Measurements from ENCODE around the gene MINAR2.

- TF ChIP-seq CTCF (conservative IDR thresholded peaks at IDR 0.05), result no peak
- TF ChIP-seq ZFX (IDR thresholded peaks at IDR 0.05), result no peak
Measured at GRCh38 chr5:129743541-129744187, 4.2 kb upstream of the MINAR2 start.

Data from C4-2B (cell line).